Hepatocyte (in vitro differentiated cells): Measurements from ENCODE around the gene PDGFA. TPM values are rescaled to one million over a fixed set of nuclear protein-coding genes. Genes with fewer than 3 reads are reported as not detected.

ENCODE experiments used
- DNase-seq: peaks from one replicate; pipeline ENCODE4 v3.0.0-alpha.2; 2016; ENCODE audit warnings: low spot score
- H2AFZ ChIP-seq: fragments of 200-600 bp; sonication (generic); 2 replicates; pipeline ENCODE4 v1.6.0; 2016; ENCODE audit warnings: antibody characterized with exemption, mild to moderate bottlenecking
- H3K27ac ChIP-seq: fragments of 200-600 bp; sonication (generic); 2 replicates; pipeline ENCODE4 v1.5.1; 2016; ENCODE audit warnings: mild to moderate bottlenecking
- H3K27me3 ChIP-seq: fragments of 200-600 bp; sonication (generic); 2 replicates; pipeline ENCODE4 v1.6.1; 2016
- H3K36me3 ChIP-seq: fragments of 200-600 bp; sonication (generic); replicated peaks from 2 replicates; pipeline ENCODE4 v1.5.1; 2016; ENCODE audit warnings: low read depth; ENCODE audit not compliant: insufficient read depth
- H3K4me1 ChIP-seq: fragments of 200-600 bp; sonication (generic); 2 replicates; pipeline ENCODE4 v1.5.1; 2016; ENCODE audit warnings: mild to moderate bottlenecking, moderate library complexity; ENCODE audit not compliant: insufficient read depth
- H3K4me2 ChIP-seq: fragments of 200-600 bp; sonication (generic); 2 replicates; pipeline ENCODE4 v1.6.0; 2016
- H3K4me3 ChIP-seq: fragments of 200-600 bp; sonication (generic); 2 replicates; pipeline ENCODE4 v1.5.1; 2016; ENCODE audit warnings: mild to moderate bottlenecking
- H3K79me2 ChIP-seq: fragments of 200-600 bp; sonication (generic); 2 replicates; pipeline ENCODE4 v1.6.0; 2017; ENCODE audit warnings: mild to moderate bottlenecking
- H3K9me2 ChIP-seq: fragments of 200-600 bp; sonication (generic); replicated peaks from 2 replicates; pipeline ENCODE4 v1.6.0; 2017; ENCODE audit warnings: mild to moderate bottlenecking; ENCODE audit not compliant: insufficient read depth
- H3K9me3 ChIP-seq: fragments of 200-600 bp; sonication (generic); 2 replicates; pipeline ENCODE4 v1.5.1; 2016; ENCODE audit warnings: low read depth, mild to moderate bottlenecking
- H4K20me1 ChIP-seq: fragments of 200-600 bp; sonication (generic); 2 replicates; pipeline ENCODE4 v1.6.0; 2016; ENCODE audit warnings: mild to moderate bottlenecking; ENCODE audit not compliant: insufficient read depth, poor library complexity, severe bottlenecking
- EZH2 ChIP-seq: fragments of 200-600 bp; sonication (generic); IDR thresholded peaks from 2 replicates; pipeline ENCODE4 v1.6.1; 2016; ENCODE audit warnings: antibody characterized with exemption, mild to moderate bottlenecking, borderline replicate concordance
- EZH2phosphoT487 ChIP-seq: fragments of 200-600 bp; sonication (generic); IDR thresholded peaks from one replicate; pipeline ENCODE4 v1.6.1; 2018; ENCODE audit warnings: antibody characterized with exemption, mild to moderate bottlenecking, low read depth, moderate library complexity; ENCODE audit not compliant: unreplicated experiment, severe bottlenecking
- WGBS: methylation state at CpG from one replicate; pipeline ENCODE4 v1.1.6; 2016; ENCODE audit warnings: low lambda C conversion rate; ENCODE audit errors: missing lambda C conversion rate; 5-methylcytosine and 5-hydroxymethylcytosine counted together
- polyA plus RNA-seq: library from polyadenylated mRNA; unstranded; fragments of >200 nt; fragmentation: Nextera tagmentation; extraction: Ambion mirVana; gene quantifications from 2 replicates; pipeline ENCODE4 v1.2.1, GENCODE V29; 2016
- total RNA-seq: library from RNA; depleted of rRNA; stranded (reverse); fragments of >200 nt; gene quantifications from 2 replicates; pipeline ENCODE4 v1.2.3, GENCODE V29; 2014
- TF ChIP-seq, protein P1 (sequence below): fragments of 200-600 bp; sonication (generic); IDR thresholded peaks from 2 replicates; pipeline ENCODE4 v1.5.1; 2016; ENCODE audit warnings: antibody characterized with exemption, mild to moderate bottlenecking; ENCODE audit not compliant: poor library complexity

The PDGFA gene
- total and polyA plus RNA-seq, 2 experiments from 2014 or later: 30.7 to 63.1 TPM

- 88% methylated on average over 9 of the region's 9 CpGs for WGBS
- no peak for DNase-seq
- no peaks in the 10 kb centered on the region for H3K9me2 ChIP-seq
- no peaks in the 10 kb centered on the region for H3K27me3 ChIP-seq
- H3K79me2 ChIP-seq: no peaks in the 10 kb centered on the region
- TF ChIP-seq EZH2: no peak
- TF ChIP-seq, protein P1, sequence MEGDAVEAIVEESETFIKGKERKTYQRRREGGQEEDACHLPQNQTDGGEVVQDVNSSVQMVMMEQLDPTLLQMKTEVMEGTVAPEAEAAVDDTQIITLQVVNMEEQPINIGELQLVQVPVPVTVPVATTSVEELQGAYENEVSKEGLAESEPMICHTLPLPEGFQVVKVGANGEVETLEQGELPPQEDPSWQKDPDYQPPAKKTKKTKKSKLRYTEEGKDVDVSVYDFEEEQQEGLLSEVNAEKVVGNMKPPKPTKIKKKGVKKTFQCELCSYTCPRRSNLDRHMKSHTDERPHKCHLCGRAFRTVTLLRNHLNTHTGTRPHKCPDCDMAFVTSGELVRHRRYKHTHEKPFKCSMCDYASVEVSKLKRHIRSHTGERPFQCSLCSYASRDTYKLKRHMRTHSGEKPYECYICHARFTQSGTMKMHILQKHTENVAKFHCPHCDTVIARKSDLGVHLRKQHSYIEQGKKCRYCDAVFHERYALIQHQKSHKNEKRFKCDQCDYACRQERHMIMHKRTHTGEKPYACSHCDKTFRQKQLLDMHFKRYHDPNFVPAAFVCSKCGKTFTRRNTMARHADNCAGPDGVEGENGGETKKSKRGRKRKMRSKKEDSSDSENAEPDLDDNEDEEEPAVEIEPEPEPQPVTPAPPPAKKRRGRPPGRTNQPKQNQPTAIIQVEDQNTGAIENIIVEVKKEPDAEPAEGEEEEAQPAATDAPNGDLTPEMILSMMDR: no peak
- no peak for TF ChIP-seq EZH2phosphoT487
- no peaks in the 10 kb centered on the region for H3K4me1 ChIP-seq
- H3K4me2 ChIP-seq: no peak overlapping the region
- H3K9me3 ChIP-seq: no peaks in the 10 kb centered on the region
- no peak overlapping the region for H2AFZ ChIP-seq
- no peak overlapping the region for H3K4me3 ChIP-seq
- no peaks in the 10 kb centered on the region for H4K20me1 ChIP-seq
- no peaks in the 10 kb centered on the region for H3K36me3 ChIP-seq
- H3K27ac ChIP-seq: no peak overlapping the region
Observed at GRCh38 chr7:495326-495725, 24.3 kb downstream of the PDGFA start.

DNA sequence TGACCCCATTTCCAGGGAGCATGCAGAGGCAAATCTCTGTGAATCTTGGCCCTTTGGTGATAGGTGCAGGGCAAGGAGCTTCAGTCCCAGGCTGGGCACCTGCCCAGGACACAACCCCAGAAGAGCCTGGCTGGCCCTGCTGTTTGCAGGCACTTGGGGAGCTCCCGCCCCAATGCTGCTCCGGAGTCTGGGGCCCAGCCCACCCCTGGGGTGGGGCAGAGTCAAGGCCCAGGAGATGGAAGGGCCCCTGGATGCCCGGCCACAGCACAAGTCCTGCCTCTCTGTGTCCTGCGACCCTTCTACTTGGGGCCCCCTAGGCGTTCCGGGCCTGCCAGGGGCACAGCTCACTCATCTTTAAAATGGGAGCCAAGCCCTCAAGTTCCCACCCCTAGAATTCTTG, 24.7 kb downstream of the PDGFA start:
- no peaks in the 10 kb centered on the region for H3K36me3 ChIP-seq
- 80% methylated on average over 6 of the region's 6 CpGs for WGBS
- H3K4me3 ChIP-seq: no peak overlapping the region
- no peak overlapping the region for H3K27ac ChIP-seq
- no peaks in the 10 kb centered on the region for H3K27me3 ChIP-seq
- no peaks in the 10 kb centered on the region for H3K4me1 ChIP-seq
- TF ChIP-seq, protein P1: no peak
- TF ChIP-seq EZH2phosphoT487 (no peak), EZH2 (no peak)
- H2AFZ ChIP-seq: no peak overlapping the region
- H4K20me1 ChIP-seq: no peaks in the 10 kb centered on the region
- DNase-seq: no peak
- no peaks in the 10 kb centered on the region for H3K9me3 ChIP-seq
- no peak overlapping the region for H3K4me2 ChIP-seq
- no peaks in the 10 kb centered on the region for H3K79me2 ChIP-seq
- no peaks in the 10 kb centered on the region for H3K9me2 ChIP-seq

DNA sequence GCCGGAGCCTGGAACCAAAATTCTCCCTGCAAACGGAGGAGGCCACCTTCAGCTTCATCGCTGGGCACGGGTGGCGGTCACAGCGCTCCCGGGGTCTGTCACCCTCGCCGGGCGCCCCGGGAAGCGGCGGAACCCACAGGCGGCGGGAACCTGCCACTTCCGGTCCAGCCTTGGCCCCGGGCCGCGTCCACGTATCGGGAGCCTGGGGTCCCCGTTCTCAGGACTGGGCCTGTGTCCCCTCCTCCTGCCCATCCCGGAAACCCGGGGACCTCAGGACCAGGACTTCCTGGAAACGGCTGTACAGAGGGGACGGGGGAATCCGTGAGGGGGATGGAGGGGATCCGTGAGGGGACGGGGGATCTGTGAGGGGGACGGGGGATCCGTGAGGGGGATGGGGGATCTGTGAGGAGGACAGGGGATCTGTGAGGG, 25.4 kb downstream of the PDGFA start:
- H3K4me1 ChIP-seq: no peaks in the 10 kb centered on the region
- 92% methylated on average over 29 of the region's 31 CpGs for WGBS
- H3K27me3 ChIP-seq: no peaks in the 10 kb centered on the region
- H3K4me2 ChIP-seq: no peak overlapping the region
- DNase-seq: no peak
- TF ChIP-seq, protein P1: no peak
- no peak for TF ChIP-seq EZH2phosphoT487
- no peak for TF ChIP-seq EZH2
- no peaks in the 10 kb centered on the region for H3K36me3 ChIP-seq
- H3K9me3 ChIP-seq: no peaks in the 10 kb centered on the region
- H2AFZ ChIP-seq: no peak overlapping the region
- H3K9me2 ChIP-seq: no peaks in the 10 kb centered on the region
- no peak overlapping the region for H3K4me3 ChIP-seq
- no peak overlapping the region for H3K27ac ChIP-seq
- no peaks in the 10 kb centered on the region for H4K20me1 ChIP-seq
- no peaks in the 10 kb centered on the region for H3K79me2 ChIP-seq

- Histone ChIP-seq H3K9me2 (no peaks in the 10 kb centered on the region), H2AFZ (no peak overlapping the region), H3K36me3 (no peaks in the 10 kb centered on the region), H4K20me1 (no peaks in the 10 kb centered on the region), H3K4me3 (no peak overlapping the region), H3K4me2 (no peak overlapping the region), H3K27ac (no peak overlapping the region), H3K27me3 (no peaks in the 10 kb centered on the region), H3K4me1 (no peaks in the 10 kb centered on the region), H3K79me2 (no peaks in the 10 kb centered on the region), H3K9me3 (no peaks in the 10 kb centered on the region)
- TF ChIP-seq, protein P1: no peak
- TF ChIP-seq EZH2phosphoT487 (no peak), EZH2 (no peak)
- WGBS: 95% methylated on average over 20 of the region's 55 CpGs
- DNase-seq: no peak
Observed at GRCh38 chr7:493661-494251, 25.9 kb downstream of the PDGFA start.
